GM13977 (cell line): ENCODE measurements around the gene NEUROG1.

Experiments used
- DNase-seq: peaks from one replicate; pipeline ENCODE4 v3.0.0; 2012; ENCODE audit warnings: low spot score
- CTCF ChIP-seq: IDR thresholded peaks from 2 replicates; pipeline ENCODE4 v1.5.1; 2012; ENCODE audit warnings: mild to moderate bottlenecking, control low read depth; ENCODE audit not compliant: insufficient read depth; ENCODE audit errors: extremely low read depth, missing control alignments
- in situ Hi-C: fragments of 300-500 bp; cut with MboI; formaldehyde crosslinking; loops from one replicate; pipeline ENCODE4 v1.12.0; 2022; ENCODE audit warnings: low sequenced_read_pairs, low pct_unique_long_range_greater_than_20kb, mixed read lengths, inconsistent platforms; ENCODE audit not compliant: unreplicated experiment

The NEUROG1 gene

GRCh38 chr5:135541807-135542502, 6.2 kb upstream of the NEUROG1 start:
- no peak for DNase-seq
- TF ChIP-seq CTCF, result no peak
- in situ Hi-C loops, result no loop called here

DNA sequence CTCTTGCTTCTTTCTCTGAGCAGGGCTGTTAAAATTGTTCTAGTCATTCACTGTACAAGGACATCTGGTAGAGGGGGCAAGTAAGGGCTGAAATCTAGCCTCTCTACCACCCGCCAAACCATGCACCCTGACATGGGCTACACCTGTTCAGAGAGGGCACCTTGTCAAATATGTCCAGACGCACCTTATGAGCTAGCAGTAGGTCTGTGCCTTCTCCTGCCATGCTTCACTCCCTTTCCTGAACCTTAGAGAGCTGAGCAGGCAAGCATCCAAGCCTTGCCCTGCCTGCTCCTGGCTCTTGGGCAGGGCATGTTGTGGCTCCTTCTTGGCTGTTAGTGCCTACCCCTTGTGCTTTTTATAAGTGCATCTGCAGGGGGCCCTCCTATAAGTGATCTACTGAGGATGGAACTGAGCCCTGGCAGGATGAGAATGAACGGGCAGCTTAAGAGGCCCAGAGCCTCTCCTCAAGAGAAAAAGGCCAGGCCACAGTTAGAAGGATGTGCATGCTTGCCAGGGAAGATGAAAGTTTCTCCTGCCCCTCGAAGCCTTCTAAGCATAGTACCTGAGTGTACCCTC, 3.8 kb upstream of the NEUROG1 start:
- TF ChIP-seq CTCF, result no peak
- DNase-seq, result no peak
- in situ Hi-C loops, result no loop called here

DNA sequence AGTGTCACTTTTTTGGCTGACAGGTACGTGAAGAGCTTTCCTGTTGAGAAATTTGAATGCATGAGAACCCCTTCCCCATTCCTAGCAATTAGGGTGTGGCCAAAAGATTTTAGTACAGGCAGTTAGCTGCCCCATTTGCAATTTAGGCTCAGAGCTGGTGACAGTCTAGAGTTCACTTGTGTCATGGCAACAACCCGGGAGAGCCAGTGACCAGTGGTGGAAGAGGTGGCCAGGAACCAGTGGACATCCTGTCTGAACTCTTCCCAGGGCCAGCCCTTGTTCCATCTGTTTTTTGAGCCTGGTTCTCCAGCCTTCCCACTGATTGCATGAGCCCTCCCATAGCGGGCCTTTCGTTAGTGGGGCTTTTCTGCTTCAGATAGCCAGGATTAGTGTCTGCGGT, 2.5 kb upstream of the NEUROG1 start:
- DNase-seq, result no peak
- TF ChIP-seq CTCF, result no peak
- in situ Hi-C loops, result no loop called here

DNA sequence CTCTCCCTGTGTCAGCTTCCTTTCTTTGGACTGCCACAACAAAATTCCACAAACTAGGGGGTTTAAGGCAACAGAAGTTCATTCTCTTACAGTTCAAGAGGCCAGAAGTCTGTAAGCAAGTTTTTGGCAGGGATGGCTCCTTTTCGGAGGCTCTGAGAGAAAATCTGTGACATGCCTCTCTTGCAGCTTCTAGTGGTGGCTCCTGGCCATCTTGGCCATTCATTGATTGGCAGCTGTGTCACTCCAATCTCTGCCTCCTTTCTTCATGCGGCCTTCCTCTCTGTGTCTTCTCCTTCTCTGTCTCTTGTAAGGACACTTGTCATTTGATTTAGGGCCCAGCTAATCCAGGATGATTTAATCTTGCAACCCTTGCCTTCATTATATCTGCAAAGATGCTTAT, 2.0 kb upstream of the NEUROG1 start:
- DNase-seq, result no peak
- no peak for TF ChIP-seq CTCF
- in situ Hi-C loops, result no loop called here

- no peak for DNase-seq
- in situ Hi-C loops, result no loop called here
- no peak for TF ChIP-seq CTCF
Measured at GRCh38 chr5:135537271-135537670, 1.5 kb upstream of the NEUROG1 start.

DNA sequence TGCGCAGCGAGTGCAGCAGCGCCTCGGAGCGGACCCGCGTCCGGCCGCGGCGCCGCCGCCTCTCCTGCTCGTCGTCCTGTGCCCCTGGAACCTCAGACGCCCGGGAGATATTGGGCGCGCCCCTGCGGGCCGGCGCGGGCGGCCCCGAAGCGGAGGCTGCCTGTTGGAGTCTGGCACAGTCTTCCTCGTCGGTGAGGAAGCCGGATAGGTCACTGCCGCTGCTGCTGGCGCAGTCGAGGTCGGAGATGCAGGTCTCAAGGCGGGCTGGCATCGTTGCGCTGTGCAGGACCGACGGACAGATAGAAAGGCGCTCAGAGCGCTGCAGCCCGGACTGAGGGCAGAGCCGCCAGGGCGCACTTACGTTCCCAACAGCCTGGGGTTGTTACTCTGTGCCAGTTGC, 344 bp downstream of the NEUROG1 start:
- TF ChIP-seq CTCF, result no peak
- in situ Hi-C loops, result no loop called here
- no peak for DNase-seq
